ENCODE results near the gene BTBD19. TPM values are rescaled to one million over a fixed set of nuclear protein-coding genes. Genes with fewer than 3 reads are reported as not detected.

BTBD19 gene
- total and polyA plus RNA-seq, 9 of the 15 experiments (the other 6 are each of a cell fraction or from before 2014, with no cell fraction given), result 0.22 to 2.0 (median 0.95) TPM

DNA sequence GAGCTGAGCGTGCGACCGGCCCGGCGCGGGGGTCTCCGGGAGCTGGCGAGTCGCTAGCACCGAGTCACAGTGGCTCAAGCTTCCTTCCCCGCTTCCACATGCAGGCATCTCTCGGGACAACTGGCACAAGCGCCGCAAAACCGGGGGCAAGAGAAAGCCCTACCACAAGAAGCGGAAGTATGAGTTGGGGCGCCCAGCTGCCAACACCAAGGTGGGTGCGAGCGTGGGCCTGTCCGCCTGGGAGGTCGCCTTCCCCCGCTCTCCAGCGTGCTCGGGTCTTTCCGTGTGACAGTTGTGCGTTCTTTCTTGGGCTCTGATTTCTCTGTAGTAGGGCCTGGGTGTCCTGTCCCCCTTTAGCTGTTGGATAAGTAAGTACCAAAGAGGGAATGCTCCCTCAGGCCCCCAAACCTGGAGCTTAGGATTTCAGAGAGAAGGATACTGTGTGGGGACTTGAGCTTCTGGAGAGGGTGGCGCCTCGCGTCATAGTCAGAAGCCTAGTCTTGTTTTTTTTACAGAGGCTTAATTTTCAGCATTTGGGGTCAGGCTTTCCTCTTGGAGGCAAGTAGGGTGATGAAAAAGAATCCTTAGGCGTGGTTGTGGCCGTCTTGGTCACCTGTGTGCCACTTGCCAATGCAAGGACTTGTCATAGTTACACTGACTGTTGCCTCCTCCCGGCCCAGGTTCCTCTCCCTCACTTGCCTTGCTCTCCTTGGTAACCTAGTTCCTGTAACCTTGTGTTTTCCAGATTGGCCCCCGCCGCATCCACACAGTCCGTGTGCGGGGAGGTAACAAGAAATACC lies 32.2 kb upstream of the BTBD19 start (continued):
- TF ChIP-seq, protein P1, sequence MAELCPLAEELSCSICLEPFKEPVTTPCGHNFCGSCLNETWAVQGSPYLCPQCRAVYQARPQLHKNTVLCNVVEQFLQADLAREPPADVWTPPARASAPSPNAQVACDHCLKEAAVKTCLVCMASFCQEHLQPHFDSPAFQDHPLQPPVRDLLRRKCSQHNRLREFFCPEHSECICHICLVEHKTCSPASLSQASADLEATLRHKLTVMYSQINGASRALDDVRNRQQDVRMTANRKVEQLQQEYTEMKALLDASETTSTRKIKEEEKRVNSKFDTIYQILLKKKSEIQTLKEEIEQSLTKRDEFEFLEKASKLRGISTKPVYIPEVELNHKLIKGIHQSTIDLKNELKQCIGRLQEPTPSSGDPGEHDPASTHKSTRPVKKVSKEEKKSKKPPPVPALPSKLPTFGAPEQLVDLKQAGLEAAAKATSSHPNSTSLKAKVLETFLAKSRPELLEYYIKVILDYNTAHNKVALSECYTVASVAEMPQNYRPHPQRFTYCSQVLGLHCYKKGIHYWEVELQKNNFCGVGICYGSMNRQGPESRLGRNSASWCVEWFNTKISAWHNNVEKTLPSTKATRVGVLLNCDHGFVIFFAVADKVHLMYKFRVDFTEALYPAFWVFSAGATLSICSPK (IDR thresholded peaks at IDR 0.05; ENCODE audit: borderline replicate concordance), result peak; percentile 31; the same call in 1 of the 2 replicates
- TF ChIP-seq STAT5A (IDR thresholded peaks at IDR 0.05; ENCODE audit: borderline replicate concordance, low read length) (no peak), SMARCE1 (IDR thresholded peaks at IDR 0.05) (no peak), ZNF41 (CRISPR knock-in tag; conservative IDR thresholded peaks at IDR 0.05) (no peak), NUFIP1 (IDR thresholded peaks at IDR 0.05; ENCODE audit: partially characterized antibody) (no peak), ZNF224 (CRISPR knock-in tag; IDR thresholded peaks at IDR 0.05) (0 out of 2 replicates have a peak, but pooled peaks have one; percentile 12), LEF1 (IDR thresholded peaks at IDR 0.05) (no peak), CBX3 (IDR thresholded peaks at IDR 0.05; ENCODE audit: borderline replicate concordance in 1 of 2, low read length in 2 of 2) (no peak), DIDO1 (tag; IDR thresholded peaks at IDR 0.05; ENCODE audit: low read depth) (no peak), ZNF583 (CRISPR knock-in tag; IDR thresholded peaks at IDR 0.05) (no peak), SUPT5H (IDR thresholded peaks at IDR 0.05) (no peak), ZNF175 (CRISPR knock-in tag; IDR thresholded peaks at IDR 0.05; ENCODE audit: low read depth) (0 out of 2 replicates have a peak, but pooled peaks have one; percentile 41), BRCA1 (IDR thresholded peaks at IDR 0.05) (no peak), BRCA1 (CRISPR knock-in tag; IDR thresholded peaks at IDR 0.05) (no peak), RBFOX2 (IDR thresholded peaks at IDR 0.05; ENCODE audit: low read depth, low read length) (peak; percentile 33), ZZZ3 (IDR thresholded peaks at IDR 0.05) (no peak), MEF2D (tag; conservative IDR thresholded peaks at IDR 0.05; ENCODE audit: low read depth) (no peak), BRD4 (IDR thresholded peaks at IDR 0.05) (no peak), MYC (IDR thresholded peaks at IDR 0.05; ENCODE audit: low read depth, low read length) (no peak), MYC (CRISPR knock-in tag; IDR thresholded peaks at IDR 0.05; ENCODE audit: borderline replicate concordance, low read depth) (peak; percentile 73; the same call in 1 of the 2 replicates), NR3C1 (CRISPR knock-in tag; IDR thresholded peaks at IDR 0.05) (0 out of 2 replicates have a peak, but pooled peaks have one; percentile 86), PML (IDR thresholded peaks at IDR 0.05; ENCODE audit: low read length) (0 out of 2 replicates have a peak, but pooled peaks have one; percentile 1), ZNF121 (CRISPR knock-in tag; conservative IDR thresholded peaks at IDR 0.05) (no peak), ZNF431 (CRISPR knock-in tag; IDR thresholded peaks at IDR 0.05) (no peak)
- TF ChIP-seq, protein P2, sequence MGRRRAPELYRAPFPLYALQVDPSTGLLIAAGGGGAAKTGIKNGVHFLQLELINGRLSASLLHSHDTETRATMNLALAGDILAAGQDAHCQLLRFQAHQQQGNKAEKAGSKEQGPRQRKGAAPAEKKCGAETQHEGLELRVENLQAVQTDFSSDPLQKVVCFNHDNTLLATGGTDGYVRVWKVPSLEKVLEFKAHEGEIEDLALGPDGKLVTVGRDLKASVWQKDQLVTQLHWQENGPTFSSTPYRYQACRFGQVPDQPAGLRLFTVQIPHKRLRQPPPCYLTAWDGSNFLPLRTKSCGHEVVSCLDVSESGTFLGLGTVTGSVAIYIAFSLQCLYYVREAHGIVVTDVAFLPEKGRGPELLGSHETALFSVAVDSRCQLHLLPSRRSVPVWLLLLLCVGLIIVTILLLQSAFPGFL (CRISPR knock-in tag; IDR thresholded peaks at IDR 0.05), result 0 out of 2 replicates have a peak, but pooled peaks have one; percentile 70
- TF ChIP-seq, protein P3, sequence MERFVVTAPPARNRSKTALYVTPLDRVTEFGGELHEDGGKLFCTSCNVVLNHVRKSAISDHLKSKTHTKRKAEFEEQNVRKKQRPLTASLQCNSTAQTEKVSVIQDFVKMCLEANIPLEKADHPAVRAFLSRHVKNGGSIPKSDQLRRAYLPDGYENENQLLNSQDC (CRISPR knock-in tag; IDR thresholded peaks at IDR 0.05), result no peak
- TF ChIP-seq, protein P4, sequence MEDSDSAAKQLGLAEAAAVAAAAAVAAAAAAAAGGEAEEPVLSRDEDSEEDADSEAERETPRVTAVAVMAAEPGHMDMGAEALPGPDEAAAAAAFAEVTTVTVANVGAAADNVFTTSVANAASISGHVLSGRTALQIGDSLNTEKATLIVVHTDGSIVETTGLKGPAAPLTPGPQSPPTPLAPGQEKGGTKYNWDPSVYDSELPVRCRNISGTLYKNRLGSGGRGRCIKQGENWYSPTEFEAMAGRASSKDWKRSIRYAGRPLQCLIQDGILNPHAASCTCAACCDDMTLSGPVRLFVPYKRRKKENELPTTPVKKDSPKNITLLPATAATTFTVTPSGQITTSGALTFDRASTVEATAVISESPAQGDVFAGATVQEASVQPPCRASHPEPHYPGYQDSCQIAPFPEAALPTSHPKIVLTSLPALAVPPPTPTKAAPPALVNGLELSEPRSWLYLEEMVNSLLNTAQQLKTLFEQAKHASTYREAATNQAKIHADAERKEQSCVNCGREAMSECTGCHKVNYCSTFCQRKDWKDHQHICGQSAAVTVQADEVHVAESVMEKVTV (CRISPR knock-in tag; IDR thresholded peaks at IDR 0.05), result peak; percentile 31; the same call in 1 of the 2 replicates

Data from K562 (cell line).